GM19324 (cell line): Measurements from ENCODE around the gene TBC1D8.

Experiments
- ATAC-seq: cut with Tn5 transposase; IDR thresholded peaks from one replicate; pipeline ENCODE4 v1.9.1; 2021; ENCODE audit warnings: mild to moderate bottlenecking, moderate library complexity; ENCODE audit not compliant: unreplicated experiment, low FRiP score

TBC1D8 gene

GRCh38 chr2:101004620-101005325, 146.4 kb downstream of the TBC1D8 start:
- no peak for ATAC-seq

- no peak for ATAC-seq
Measured at GRCh38 chr2:101003278-101003775, 147.9 kb downstream of the TBC1D8 start.

- ATAC-seq: no peak
Measured at GRCh38 chr2:101002562-101003277, 148.5 kb downstream of the TBC1D8 start.

DNA sequence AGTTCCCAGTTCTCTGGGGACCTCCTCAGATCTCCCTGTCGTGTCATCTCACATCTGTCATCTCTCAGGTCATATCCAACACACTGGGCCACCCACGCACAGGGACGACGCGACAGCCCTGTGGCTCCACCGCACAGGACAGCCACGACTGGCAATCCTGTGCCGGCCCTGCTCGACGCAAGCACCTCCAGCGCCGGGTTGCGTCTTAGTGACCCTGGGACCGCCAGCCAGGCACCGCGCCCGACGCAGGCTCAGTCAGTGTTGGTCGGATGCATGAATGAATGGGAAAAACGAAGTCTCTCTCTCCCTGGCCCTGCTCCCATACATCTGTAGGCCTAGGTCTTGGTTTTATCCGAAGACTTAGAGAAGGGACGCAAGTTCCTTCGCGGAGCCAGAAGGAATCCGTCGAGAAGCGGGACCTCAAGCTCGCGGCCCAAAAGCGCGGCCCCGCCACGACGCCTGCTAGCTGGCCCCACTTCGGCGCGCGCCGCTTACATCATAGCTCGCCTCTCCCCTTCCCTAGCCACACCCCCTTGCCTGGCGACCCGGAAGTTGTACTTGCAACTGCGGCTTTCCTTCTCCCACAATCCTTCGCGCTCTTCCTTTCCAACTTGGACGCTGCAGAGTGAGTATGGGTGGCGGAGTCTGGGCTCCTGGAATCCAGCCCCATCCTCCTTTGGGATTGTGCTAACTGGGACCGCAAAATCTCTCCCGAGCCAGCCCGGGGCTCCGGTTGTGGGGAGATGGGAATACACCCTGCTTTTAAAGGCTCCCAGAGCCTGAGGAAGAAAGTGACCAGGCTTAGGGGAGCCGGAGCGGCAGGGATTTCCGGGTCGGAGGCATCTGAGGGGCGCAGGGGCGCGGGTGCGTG, 149.3 kb downstream of the TBC1D8 start, which contains the start of gene RPL31:
TSS of gene RPL31 (plus strand) at position 599 of the 871 bp plus-strand sequence. CDS start 413 bp downstream, outside the sequence.
- ATAC-seq: peak; percentile 96

GRCh38 chr2:100999995-101000394, 151.2 kb downstream of the TBC1D8 start:
- ATAC-seq: no peak

DNA sequence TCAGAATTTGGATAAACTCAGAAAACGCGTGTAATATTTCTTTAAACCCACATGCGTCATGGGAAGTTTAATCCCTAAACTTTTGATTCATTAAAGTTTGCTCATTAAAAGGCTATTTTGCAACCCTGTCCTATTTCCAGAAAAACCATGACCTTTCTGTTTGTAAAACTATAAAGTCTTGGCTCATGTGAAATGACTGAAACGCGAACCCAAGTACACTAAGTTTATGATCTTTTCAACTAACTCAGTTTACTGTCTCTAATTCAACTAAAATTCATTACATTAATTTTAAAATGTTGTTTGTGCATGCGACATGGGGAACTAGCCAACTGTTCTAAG, 153.0 kb downstream of the TBC1D8 start:
- no peak for ATAC-seq

- no peak for ATAC-seq
Measured at GRCh38 chr2:100997509-100998234, 153.5 kb downstream of the TBC1D8 start.

DNA sequence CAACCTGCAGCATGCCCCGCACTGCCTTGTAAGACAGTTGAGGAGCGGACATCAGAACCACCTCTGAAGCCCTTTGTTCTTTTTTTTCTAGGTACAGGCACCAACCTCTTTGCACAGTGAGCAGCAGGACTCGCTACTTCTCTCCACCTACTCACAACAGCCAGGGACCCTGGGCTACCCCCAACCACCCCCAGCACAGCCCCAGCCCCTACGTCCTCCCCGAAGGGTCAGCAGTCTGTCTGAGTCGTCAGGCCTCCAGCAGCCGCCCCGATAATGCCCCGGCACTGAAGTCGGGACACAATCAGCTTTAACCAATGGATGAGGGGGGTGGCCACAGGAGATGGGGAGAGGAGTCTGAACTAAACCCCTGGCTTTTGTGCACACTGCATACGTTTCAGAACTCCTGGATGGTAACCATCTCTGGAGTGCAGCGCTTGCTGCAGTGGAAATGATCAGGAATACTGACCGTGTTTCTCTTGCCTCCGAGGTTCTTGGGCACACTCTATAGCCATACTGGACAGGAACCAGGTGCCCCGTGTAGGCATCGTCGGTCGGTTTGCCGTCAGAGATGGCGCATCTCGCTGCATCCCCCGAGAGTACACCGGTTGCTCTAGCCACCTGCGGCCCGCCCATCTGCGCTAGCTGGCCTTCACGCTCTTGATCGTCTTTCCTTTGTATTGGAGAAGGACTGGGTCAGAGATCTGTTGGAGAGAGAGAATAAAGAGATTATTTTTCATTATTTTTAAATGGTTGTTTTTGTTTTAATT, 155.7 kb downstream of the TBC1D8 start:
- no peak for ATAC-seq

GRCh38 chr2:100993294-100993693, 157.9 kb downstream of the TBC1D8 start:
- ATAC-seq: no peak

- no peak for ATAC-seq
Measured at GRCh38 chr2:100992262-100992661, 158.9 kb downstream of the TBC1D8 start.

- ATAC-seq: no peak
Measured at GRCh38 chr2:100991404-100991773, 159.8 kb downstream of the TBC1D8 start.

DNA sequence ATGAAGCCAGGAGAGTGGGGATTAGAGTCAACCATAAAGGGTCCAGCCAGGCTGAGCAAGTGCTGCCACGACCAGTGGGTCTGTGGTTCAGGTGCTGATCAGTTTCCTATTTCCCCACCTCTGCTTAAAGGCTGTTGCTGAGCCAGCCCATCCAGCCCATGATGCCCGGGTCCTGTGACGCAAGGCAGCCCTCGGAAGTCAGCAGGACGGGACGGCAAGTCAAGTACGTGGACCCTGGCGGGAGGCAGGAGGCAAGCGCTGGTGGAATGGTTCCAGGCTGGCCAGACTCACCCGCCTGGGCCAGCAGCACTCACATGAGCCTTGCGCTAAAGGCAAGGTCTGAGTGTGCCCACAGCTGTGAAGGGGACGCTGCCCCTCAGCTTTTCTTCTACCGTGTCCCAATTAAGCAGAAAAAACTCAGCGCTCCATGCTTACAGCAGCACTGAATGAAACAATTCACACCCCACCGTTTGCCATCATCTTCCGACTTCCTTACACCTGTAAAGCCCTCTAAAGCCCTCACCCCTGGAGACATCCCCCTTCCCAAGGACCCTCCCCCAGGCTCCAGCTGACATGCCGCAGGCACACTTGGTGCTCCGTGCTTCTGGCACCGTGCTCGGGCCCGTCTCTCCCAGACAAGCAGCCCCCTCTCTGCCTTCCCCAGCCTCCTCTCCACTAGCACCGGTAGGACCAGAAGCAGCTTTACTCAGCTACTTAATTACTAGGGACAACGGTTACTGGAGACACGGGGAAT, 160.4 kb downstream of the TBC1D8 start:
- no peak for ATAC-seq

DNA sequence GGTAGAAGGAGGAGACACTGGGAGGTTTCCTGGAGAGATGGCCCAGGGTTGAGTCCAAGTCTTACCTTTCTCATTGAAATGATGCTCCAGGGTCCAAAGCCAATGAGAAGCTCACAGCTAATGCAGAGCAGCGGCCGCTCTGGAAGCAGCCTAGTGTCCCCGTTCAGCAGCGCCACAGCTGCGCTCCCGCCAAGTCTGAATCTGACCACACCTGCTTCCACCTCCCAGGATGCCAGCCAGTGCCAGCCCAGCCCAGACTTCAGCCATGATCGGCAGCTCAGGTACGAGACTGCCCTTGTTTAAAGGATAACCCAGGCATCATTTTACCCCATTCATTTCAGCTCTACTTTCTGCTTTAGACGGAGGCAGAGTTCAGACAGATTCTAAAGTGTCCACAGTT, 161.0 kb downstream of the TBC1D8 start:
- no peak for ATAC-seq

DNA sequence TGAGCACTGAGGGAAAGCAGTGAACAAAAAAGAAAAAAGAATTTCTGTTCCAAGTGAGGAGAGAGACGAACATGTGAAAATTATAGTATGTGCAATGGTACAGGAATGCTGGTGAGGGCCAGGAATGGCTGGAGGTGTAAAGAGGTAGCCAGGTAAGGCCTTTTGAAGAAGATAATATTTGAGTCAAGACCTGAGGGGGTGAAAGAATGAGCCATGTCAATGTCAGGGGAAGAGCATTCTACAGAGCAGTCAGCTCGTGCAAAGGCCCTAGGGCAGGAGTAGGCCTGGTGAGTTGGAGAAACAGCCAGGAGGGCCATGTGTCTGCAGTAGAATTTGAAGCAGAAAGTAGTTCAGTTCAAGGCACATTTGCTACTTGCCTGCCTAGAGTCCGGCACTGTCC, 161.5 kb downstream of the TBC1D8 start:
- ATAC-seq: no peak

GRCh38 chr2:100988630-100989417, 162.4 kb downstream of the TBC1D8 start:
- no peak for ATAC-seq

DNA sequence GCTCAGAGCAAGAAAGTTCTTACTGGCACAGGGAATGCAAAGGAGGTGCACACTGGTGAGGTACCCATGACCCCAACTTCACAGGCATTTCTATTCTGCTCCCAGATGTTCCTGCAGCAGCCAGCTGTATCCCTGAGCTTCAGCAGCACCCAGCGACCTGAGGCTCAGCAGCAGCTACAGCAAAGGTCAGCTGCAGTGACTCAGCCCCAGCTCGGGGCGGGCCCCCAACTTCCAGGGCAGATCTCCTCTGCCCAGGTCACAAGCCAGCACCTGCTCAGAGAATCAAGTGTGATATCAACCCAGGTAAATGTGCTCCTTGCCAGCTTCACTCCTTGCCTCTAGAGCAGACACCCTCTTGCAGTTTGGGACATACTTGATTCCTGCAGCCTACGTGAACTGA, 163.2 kb downstream of the TBC1D8 start:
- no peak for ATAC-seq

DNA sequence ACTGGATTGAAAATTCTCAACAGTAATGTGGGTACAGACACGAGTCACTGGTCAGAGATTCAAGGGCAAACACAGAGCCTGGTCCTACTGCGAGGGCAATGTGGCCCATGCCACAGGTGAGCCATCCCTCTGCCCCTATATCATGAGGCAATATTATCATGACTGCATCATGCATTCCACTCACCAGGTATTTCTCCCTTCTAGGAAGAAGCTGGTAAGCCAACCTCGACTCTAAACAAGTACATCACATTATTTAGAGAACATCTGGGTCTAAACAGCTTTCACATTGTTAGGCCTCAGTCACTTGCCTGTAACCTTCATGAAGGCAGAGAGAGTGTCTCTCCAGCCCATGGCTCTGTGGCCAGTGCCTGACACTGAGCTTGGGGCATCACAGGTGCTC, 163.6 kb downstream of the TBC1D8 start:
- no peak for ATAC-seq

- no peak for ATAC-seq
Measured at GRCh38 chr2:100986157-100986556, 165.0 kb downstream of the TBC1D8 start.
